K562 (cell line): Measurements from ENCODE around the gene RAB6A.

Source experiments
- HNRNPK ChIP-seq: fragments of 200-400 bp; formaldehyde crosslinking; IDR thresholded peaks from one replicate; pipeline ENCODE4 v1.6.1; 2018; ENCODE audit warnings: mild to moderate bottlenecking, low read depth, low read length; ENCODE audit not compliant: poor library complexity, severe bottlenecking
- JUND ChIP-seq, 2 experiments: IDR thresholded peaks; 2 replicates in 1 of 2; 3 replicates in 1 of 2; pipeline ENCODE4 v1.6.1; 2011; ENCODE audit warnings: borderline replicate concordance in 2 of 2, low read depth in 2 of 2, low read length in 2 of 2, improper control_type of control experiment in 1 of 2, missing biosample characterization in 1 of 2, missing genetic modification characterization in 1 of 2, missing genetic modification reagents in 1 of 2
- KAT7 ChIP-seq: sonication (generic); formaldehyde crosslinking; IDR thresholded peaks from 2 replicates; pipeline ENCODE4 v1.8.0; 2022; ENCODE audit warnings: missing genetic modification reagents, mild to moderate bottlenecking, borderline replicate concordance
- NUFIP1 ChIP-seq: fragments of 450-650 bp; IDR thresholded peaks from 2 replicates; pipeline ENCODE4 v1.6.1; 2018; ENCODE audit not compliant: partially characterized antibody
- SP2 ChIP-seq: IDR thresholded peaks from 2 replicates; pipeline ENCODE4 v1.6.1; 2011; ENCODE audit warnings: mild to moderate bottlenecking, low read depth, low read length, moderate library complexity; ENCODE audit not compliant: poor library complexity, severe bottlenecking; ENCODE audit errors: extremely low read depth
- SREBF2 ChIP-seq: sonication (generic); formaldehyde crosslinking; IDR thresholded peaks from 2 replicates; pipeline ENCODE4 v1.4.0; 2020; ENCODE audit warnings: mild to moderate bottlenecking, missing genetic modification reagents
- UBTF ChIP-seq, 2 experiments: IDR thresholded peaks; 2 replicates each; pipeline ENCODE4 v1.6.1; 2012; ENCODE audit warnings: improper control_type of control experiment in 2 of 2, low read depth in 2 of 2, low read length in 2 of 2, borderline replicate concordance in 1 of 2
- ZNF76 ChIP-seq: fragments of 250-450 bp; sonication (Bioruptor Pico); IDR thresholded peaks from 2 replicates; pipeline ENCODE4 v1.4.0; 2020; ENCODE audit warnings: mild to moderate bottlenecking, moderate library complexity, borderline replicate concordance

- TF ChIP-seq SREBF2 (CRISPR knock-in tag) (no peak), JUND (IDR thresholded peaks at IDR 0.05; ENCODE audit: borderline replicate concordance, low read depth, low read length) (peak; percentile 61), JUND (tag; IDR thresholded peaks at IDR 0.05; ENCODE audit: borderline replicate concordance, low read depth, low read length) (peak; percentile 52; the same call in 1 of the 3 replicates), HNRNPK (no peak), ZNF76 (CRISPR knock-in tag) (peak; percentile 67; the same call in 1 of the 2 replicates), UBTF (IDR thresholded peaks at IDR 0.05; ENCODE audit: borderline replicate concordance in 1 of 2, low read depth in 2 of 2, low read length in 2 of 2) (peak in 1 of 2 experiments; percentile 33; a peak in 1 of 4 replicates), NUFIP1 (no peak), KAT7 (CRISPR knock-in tag) (peak; percentile 84; the same call in 1 of the 2 replicates), SP2 (no peak)
These were observed 27.0 kb upstream of the RAB6A start, which contains the start of gene MRPL48 for GRCh38 chr11:73787643-73788558.
